ENCODE results near the gene HECTD1. TPM values are rescaled to one million over a fixed set of nuclear protein-coding genes. Genes with fewer than 3 reads are reported as not detected.

The HECTD1 gene
- total RNA-seq, 1 experiment from 2014 or later = 76.3 TPM

DNA sequence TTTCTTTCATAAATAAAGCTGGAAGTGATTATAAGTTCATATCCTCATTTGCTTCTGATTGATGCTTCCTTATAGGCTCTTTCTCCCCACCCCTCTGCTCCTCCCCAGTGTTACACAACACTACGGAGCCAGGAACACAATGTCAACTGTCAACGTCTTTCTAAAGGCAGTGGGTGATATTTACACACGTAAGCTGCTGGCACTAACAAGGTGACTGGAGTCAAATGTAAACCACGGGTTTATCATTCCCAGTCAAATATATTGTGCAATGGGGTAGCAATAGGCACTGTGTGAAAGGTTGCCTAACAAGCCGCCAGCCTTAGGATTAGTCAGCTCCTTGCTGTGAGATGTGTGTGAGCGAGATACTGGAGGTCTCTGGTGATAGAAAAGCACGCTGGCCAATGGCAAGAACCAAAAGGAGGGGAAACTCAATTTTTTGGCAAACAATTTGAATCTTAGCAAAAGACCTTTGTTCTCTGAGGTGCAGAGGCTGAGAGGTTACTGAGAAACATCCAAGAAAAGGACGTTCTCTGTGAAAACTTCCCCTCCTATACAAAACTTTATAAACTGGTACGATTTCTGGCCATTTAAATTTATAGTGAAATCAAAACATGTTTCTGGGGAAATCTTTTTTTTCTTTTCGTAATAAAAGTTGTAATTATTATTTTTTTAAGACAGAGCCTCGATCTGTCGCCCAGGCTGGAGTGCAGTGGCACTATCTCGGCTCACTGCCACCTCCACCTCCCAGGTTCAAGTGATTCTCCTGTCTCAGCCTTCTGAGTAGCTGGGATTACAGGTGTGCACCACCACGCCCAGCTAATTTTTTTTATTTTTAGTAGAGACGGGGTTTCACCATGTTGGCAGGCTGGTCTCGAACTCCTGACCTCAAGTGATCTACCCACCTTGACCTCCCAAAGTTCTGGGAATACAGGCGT is 22.3 kb upstream of the HECTD1 start:
- DNase-seq (ENCODE audit: low read depth) = peak; percentile 94
- in situ Hi-C loops (cut with HindIII; ENCODE audit: low pct_unique_long_range_greater_than_20kb, low sequenced_read_pairs) = no loop called here

DNA sequence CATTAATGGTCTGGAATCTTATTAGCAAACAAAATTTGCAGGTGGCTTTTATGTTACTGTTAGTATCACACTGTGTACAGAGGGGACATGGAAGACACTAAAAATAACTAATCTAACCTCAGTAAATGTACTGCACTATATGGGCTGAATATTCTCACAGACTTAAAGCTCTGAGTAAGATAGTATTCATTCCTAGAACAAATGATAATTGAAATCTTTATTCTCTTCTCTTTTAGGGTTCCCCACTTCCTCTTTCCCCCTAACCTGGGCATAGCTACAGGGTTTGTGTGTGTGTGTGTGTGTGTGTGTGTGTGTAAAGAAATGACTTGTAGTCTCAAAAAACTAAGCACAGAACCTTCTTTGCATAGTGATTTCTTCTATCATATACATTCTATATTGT is 21.4 kb upstream of the HECTD1 start:
- DNase-seq (ENCODE audit: low read depth) = no peak
- in situ Hi-C loops (cut with HindIII; ENCODE audit: low pct_unique_long_range_greater_than_20kb, low sequenced_read_pairs) = no loop called here

DNA sequence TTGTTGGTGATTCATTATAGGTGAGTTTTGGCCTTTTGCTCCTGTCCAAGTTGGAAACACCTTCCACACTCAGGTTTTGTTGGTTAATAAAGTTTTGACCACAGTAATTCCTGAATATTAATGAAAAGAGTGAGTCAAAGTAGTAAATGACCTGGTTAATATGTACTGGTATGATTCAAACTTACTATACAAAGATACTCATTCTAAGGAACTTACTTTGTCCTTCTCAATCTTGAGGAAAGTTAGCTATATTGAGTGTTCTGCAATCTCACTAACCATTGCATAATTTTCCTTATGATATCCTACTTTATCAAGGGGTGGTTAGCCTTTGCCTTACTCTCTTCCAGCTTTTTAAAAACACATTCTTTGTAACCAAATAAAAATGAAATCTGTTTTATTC is 20.9 kb upstream of the HECTD1 start:
- in situ Hi-C loops (cut with HindIII; ENCODE audit: low pct_unique_long_range_greater_than_20kb, low sequenced_read_pairs) = no loop called here
- peak; percentile 79 for DNase-seq (ENCODE audit: low read depth)

DNA sequence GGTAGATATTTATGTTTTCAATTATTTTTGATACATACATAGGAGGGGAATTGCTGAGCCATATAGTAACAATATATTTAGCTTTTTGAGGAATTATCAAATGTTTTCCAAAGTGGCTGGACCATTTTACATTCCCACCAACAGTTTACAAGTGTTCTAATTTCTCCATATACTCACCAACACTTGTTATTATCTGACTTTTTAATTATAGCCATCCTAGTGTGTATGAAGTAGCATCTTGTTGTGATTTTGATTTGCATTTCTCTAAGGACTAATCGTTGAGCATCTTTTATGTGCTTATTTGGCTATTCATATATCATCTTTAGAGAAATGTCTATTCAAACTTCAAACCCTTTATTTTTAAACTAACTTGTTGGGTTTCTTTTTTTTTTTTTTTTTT is 17.2 kb upstream of the HECTD1 start:
- in situ Hi-C loops (cut with HindIII; ENCODE audit: low pct_unique_long_range_greater_than_20kb, low sequenced_read_pairs) = no loop called here
- DNase-seq (ENCODE audit: low read depth) = no peak

DNA sequence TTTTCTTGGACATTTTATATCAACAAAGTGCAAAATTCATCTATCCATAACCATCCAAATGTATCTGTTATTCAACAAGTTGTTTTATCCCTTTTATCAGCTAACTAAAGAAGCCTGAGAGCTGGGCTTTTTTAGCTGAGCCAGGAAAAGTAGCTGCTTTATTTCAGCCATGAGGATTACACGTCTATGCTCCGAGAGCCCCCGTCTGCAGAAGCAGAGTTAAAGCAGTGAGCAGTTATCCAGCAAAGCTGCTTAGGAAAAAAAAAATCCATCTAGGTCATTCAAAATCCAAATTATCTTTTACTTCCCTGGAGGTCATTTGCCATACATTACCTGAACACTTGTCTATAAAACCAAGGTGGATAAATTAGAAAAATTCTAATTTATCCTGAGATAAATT is 15.7 kb upstream of the HECTD1 start:
- no peak for DNase-seq (ENCODE audit: low read depth)
- in situ Hi-C loops (cut with HindIII; ENCODE audit: low pct_unique_long_range_greater_than_20kb, low sequenced_read_pairs) = no loop called here

DNA sequence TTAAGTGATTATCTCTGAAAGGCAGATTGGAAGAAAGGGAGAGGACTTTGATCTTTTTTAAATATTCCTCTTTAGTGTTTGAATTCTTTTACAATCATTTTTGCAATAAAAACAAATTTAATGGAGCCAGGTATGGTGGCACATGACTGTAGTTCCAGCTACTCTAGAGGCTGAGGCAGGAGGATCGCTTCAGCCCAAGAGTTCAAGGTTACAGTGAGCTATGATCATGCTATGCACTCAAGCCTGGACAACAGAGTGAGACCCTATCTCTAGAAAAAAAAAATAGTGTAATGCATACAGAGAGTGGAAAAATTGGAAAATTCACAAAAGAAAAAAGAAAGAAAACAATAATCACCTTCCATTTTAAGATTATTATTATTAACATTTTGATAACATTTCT is 15.2 kb upstream of the HECTD1 start:
- DNase-seq (ENCODE audit: low read depth) = no peak

DNA sequence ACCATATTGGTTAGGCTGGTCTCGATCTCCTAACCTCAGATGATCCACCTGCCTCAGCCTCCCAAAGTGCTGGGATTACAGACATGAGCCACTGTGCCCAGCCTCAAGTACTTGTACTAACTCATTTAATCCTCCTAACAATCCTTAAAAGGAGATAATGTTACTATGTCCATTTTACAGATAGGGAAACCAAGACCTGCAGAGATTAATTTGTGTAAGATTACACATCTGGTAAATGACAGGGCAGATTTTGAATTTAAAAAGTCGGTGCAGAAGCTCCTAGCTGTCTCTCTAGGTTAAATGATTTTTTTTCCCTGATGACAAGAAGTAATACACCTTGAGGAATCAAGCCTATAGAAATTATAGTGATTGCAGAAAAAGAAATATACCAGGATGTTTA is 13.7 kb upstream of the HECTD1 start:
- DNase-seq (ENCODE audit: low read depth) = no peak
- in situ Hi-C loops (cut with HindIII; ENCODE audit: low pct_unique_long_range_greater_than_20kb, low sequenced_read_pairs) = no loop called here

More for the DNA sequence above, 15.2 kb upstream of the HECTD1 start:
- in situ Hi-C loops (cut with HindIII; ENCODE audit: low pct_unique_long_range_greater_than_20kb, low sequenced_read_pairs) = no loop called here

DNA sequence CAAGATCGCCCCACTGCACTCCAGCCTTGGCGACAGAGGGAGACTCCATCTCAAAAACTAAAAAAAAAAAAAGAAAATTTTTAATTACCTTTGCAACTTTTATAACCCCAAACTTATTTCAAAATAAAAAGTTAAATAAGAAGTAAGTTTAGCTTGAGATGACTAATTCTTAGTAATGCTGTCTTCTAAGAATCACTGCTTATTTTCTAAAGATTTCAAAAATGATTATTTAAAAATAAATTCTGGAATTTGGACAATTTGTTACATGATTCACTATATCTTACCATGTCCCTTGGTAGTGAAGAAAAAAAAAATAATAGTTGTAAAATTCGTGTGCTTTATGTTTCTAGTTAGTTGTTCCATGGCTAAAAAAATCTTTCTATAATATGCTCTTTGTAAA is 11.6 kb upstream of the HECTD1 start:
- in situ Hi-C loops (cut with HindIII; ENCODE audit: low pct_unique_long_range_greater_than_20kb, low sequenced_read_pairs) = no loop called here
- no peak for DNase-seq (ENCODE audit: low read depth)

DNA sequence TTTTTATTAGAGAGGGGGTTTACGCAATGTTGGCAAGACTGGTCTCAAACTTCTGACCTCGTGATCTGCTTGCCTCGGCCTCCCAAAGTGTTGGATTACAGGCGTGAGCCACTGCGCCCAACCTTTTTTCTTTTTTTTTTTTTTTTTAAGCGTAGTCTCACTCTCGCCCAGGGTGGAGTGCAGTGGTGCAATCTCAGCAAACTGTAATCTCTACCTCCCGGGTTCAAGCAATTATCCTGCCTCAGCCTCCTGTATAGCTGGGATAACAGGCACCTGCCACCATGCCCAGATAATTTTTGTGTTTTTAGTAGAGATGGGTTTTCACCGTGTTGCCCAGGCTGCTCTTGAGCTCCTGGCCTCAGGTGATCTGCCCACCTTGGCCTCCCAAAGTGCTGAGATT is 8.8 kb upstream of the HECTD1 start:
- in situ Hi-C loops (cut with HindIII; ENCODE audit: low pct_unique_long_range_greater_than_20kb, low sequenced_read_pairs) = no loop called here
- DNase-seq (ENCODE audit: low read depth) = no peak

DNA sequence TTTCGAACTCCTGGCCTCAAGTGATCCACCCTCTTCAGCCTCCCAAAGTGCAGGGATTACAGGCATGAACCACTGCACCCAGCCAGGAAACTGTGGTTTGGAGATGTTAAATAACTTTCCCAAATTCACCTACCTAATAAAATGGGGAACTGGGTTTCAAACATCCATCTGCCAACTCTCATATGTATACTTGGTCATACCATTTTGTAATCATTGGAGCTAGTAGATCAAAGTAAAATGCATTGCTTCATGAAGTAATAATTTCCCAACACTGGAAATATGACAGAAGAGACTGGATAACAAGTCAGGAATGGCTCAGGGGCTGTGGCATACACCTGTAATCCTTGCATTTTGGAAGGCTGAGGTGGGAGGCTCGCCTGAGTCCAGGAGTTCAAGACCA is 5.3 kb upstream of the HECTD1 start:
- in situ Hi-C loops (cut with HindIII; ENCODE audit: low pct_unique_long_range_greater_than_20kb, low sequenced_read_pairs) = no loop called here
- no peak for DNase-seq (ENCODE audit: low read depth)

DNA sequence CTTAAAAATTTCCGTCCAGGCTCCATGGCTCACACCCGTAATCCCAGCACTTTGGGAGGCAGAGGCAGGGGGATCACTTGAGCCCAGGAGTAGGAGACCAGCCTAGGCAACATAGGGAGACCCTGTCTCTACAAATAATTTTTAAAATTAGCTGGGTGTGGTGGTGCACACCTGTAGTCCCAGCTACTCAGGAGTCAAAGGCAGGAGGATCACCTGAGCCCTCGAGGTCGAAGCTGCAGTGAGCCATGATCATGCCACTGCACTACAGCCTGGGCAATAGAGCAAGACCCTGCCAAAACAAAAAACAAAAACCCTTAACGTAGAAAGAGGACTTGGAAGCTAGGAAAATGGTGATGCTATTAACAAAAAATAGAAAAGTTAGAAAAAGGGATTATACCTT is 2.0 kb upstream of the HECTD1 start:
- in situ Hi-C loops (cut with HindIII; ENCODE audit: low pct_unique_long_range_greater_than_20kb, low sequenced_read_pairs) = no loop called here
- no peak for DNase-seq (ENCODE audit: low read depth)

DNA sequence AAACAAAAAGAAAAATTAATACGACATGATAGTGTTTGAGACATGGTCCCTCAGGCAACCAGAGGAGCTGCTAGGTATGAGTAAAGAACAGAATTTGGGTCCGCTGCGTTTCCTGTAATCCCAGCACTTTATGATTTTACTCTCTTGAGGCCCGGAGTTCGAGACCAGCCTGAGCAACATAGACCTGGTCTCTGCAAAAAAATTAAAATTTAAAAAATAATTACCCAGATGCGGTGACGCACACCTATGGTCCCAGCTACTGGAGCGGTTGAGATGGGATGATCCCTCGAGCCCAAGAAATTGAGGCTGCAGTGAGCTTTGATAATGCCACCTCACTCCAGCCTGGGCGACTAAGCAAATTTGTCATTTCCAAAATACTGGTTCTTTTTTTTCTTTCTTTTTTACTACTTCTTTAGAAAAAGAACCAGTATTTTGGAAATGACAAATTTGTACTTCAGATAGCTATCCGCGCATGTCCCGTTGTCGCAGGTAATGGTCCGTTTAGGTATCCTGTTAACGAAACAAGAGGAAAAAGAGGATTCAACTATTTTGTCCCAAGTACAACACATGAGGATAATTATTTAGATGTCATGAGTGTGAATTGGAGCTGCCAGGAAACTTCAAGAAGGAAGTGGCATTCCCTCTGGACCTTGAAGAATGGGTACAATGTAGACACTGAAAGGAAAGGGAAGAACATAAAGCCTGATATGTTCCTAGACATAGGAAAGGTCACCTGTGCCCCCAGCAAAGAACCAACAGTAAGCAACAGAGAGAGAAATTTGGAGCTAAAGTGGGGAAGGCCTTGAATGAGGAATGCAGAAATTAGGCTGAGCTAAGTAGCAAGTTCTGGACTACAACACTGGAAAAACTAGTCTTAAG is 1.2 kb upstream of the HECTD1 start:
- in situ Hi-C loops (cut with HindIII; ENCODE audit: low pct_unique_long_range_greater_than_20kb, low sequenced_read_pairs) = no loop called here

DNA sequence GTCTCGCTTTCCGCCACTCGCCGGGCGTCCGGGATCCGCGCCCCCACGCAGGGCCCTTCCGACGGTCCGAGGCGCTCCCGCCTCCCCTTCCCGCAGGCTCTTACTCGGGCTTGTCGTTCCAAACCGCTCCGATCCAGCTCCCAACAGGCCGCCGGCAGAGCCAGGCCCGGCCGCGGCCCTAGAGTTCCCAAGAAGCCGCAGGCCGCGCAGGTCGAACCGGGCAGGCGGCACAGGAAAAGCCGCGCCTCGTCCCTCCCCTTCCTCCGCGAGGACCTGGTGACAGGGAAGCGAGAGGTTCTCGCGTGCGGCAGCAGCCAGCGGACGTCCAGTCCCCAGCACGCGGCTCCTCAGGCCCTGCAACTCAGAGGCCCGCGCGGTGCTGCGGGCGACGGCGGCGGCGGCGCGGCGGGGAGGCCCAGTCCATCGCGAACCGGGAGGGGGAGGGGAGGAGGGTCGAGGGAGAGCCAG is 272 bp downstream of the HECTD1 start:
- in situ Hi-C loops (cut with HindIII; ENCODE audit: low pct_unique_long_range_greater_than_20kb, low sequenced_read_pairs) = no loop called here
- peak; percentile 75 for DNase-seq (ENCODE audit: low read depth)

More for the DNA sequence above, 1.2 kb upstream of the HECTD1 start:
- no peak for DNase-seq (ENCODE audit: low read depth)

DNA sequence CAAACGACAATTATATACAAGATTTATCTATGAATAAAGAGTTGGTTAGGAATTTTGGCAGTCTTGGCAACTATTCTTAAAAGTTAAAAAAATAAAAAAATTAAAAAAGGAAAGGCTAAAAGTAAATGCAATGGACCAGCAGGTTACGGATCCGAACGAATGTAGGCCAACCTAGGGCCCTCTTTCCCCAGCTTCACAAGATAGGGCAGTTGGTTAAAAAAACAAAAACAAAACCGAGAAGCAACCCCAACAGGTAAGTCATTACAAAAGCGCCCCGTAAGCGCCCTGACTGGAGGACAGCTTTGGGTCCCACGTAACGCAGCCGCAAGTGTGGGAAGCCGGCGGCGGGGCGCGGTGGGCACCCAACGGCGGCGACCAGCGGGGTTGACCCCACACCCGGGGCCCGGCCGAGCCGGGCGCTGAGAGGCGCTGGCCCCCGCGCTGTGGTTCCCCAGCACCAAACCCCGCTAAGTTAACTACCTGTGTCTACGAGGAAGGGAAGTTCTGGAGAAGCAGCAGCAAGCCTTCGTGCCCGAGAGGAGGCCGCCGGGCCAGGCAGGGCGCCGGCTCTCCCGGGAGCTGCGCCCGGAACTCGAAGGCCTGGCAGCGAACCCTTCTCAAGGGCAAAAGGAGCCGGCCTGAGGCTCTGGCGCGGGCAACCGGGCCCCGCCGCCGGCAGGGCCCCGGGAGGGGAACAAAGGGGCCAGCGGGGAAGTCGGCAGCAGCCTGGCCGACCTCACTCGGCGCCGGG is 882 bp downstream of the HECTD1 start:
- in situ Hi-C loops (cut with HindIII; ENCODE audit: low pct_unique_long_range_greater_than_20kb, low sequenced_read_pairs) = no loop called here

DNA sequence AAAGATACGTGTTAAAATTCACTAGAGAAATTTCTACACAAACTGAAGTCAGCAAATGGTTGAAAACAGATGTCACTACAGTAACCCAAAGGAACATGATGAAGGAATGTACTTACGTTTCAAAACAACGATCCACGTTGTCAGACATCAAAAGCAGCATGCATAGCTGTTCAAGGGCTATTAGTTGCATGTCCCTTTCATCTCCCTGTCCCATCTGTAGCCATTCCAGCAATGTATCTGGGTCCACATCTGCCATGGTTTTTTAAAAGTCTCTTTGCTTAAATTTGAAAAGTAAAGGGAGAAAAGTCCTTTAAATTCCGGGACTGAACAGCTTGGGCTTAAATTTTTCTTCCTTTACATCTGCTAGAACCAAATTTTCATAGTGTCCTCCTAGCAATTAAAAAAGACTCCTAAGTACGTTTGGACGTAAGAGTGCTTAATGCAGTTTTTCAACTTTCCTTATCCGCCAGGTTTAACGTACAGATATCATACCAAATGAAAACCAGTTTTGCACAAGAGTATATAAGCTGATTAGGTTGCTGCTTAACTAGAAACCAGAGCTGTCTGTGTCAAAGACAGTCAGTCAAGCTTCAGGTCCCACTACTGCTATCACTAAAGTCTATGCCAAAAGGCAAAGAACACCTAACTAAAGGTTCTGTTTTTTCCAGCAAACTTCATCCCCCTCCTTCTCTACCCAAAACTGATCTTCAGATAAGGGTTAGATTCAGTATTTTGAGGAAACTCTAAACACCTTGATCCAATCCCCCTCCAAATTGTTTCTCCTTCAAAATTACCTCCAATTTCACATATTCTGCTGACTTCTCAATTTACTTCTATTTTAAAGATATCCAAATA is 1.7 kb downstream of the HECTD1 start:
- DNase-seq (ENCODE audit: low read depth) = peak; percentile 14
- in situ Hi-C loops (cut with HindIII; ENCODE audit: low pct_unique_long_range_greater_than_20kb, low sequenced_read_pairs) = no loop called here

More for the DNA sequence above, 882 bp downstream of the HECTD1 start:
- no peak for DNase-seq (ENCODE audit: low read depth)

DNA sequence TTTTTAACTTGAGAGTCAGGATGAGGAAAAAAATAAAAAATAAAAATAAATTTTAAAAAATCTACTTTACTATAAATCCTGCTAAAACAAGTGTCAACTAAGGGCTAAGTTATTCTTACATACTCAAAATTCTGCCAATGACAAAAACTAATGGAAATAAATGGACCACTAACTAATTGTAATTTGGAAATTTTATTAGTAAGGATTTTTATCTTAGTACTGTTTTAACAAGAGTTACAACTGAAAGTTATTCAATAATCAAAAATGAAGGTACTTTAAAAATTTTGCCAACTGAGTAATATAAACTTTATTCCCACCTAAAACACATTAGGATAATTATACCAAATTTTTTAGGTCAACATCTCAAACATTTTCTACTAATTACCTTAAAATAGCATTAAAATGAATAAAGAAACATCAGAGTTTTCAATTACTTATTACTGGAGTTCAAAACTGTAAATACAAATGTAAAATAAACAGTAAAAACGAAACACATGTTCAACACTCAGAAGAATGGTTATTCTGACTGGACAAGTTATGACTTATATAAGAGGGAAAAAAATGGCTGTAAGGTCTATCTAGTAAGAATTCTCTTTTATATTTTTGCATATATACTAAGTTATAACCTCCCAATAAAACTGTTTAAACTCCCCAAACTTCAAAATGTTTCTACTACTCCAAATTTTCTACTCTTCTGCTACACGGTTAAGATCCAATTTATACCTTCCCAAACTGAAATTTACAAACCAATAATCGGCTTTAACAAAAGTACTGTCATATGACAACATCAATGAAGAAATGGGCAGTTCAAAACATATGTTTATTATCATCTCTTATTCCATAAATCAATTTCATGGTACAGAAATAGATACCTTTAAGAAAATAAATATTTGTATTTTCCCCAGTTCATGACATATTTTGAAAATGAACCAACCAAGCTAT is 2.7 kb downstream of the HECTD1 start:
- in situ Hi-C loops (cut with HindIII; ENCODE audit: low pct_unique_long_range_greater_than_20kb, low sequenced_read_pairs) = no loop called here
- DNase-seq (ENCODE audit: low read depth) = no peak
